Measurements from ENCODE around the gene FABP1. TPM values are rescaled to one million over a fixed set of nuclear protein-coding genes. Genes with fewer than 3 reads are reported as not detected.

FABP1 gene
- not detected for polyA plus RNA-seq (2012; ENCODE audit: missing spikeins)

DNA sequence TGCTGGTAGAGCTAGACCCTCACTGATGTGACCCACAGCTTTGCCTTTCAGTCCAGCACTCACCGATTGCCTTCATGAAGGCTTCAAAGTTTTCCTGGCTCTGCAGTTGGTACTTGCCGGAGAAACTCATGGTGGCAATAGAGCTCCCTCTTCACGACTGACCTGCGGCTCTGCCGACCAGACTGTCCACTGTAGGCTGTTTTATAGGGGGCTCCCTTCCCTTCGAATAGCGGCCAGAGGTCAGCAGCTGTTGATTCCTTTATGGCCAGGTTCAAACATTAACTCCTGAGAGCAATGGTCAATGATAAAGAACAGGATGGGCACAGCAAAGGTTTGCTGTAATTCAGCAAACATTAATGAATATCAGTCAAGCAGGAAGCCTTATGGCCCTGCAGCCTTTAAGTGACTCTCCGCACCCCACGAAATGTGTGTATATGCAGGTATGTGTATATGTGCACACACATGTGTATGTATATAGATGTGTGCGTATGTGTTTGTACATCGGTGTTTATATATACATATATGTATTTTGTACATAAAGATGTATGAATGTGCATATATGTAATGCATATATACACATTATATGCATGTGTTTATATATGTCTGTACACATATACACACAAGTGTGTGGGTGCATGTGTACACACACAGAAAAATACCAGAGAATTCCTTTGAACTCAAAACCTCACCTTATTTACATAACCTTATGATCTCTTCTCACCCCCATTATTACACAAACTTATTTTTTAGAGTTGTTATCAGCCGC, at the start of gene FABP1:
FABP1 (minus strand) TSS at position 175 of the 766 bp plus-strand sequence; CDS start at position 130, 45 bp downstream.
- DNase-seq (ENCODE audit: insufficient read length) (no peak), FAIRE-seq (no peak)
- no peak for TF ChIP-seq POLR2AphosphoS5 (IDR thresholded peaks at IDR 0.05; ENCODE audit: low read depth, low read length)
- no peak for TF ChIP-seq POLR2A (IDR thresholded peaks at IDR 0.05; ENCODE audit: low read depth, low read length)
- TF ChIP-seq TAF1 (IDR thresholded peaks at IDR 0.05; ENCODE audit: borderline replicate concordance, low read depth, low read length): no peak

- TF ChIP-seq POLR2AphosphoS5 (IDR thresholded peaks at IDR 0.05; ENCODE audit: low read depth, low read length) (no peak), POLR2A (IDR thresholded peaks at IDR 0.05; ENCODE audit: low read depth, low read length) (no peak), TAF1 (IDR thresholded peaks at IDR 0.05; ENCODE audit: borderline replicate concordance, low read depth, low read length) (no peak)
- FAIRE-seq (no peak), DNase-seq (ENCODE audit: insufficient read length) (no peak)
Measured at GRCh38 chr2:88177556-88177955, 49.7 kb upstream of the FABP1 start.

GRCh38 chr2:88176352-88176984, 48.6 kb upstream of the FABP1 start:
- TF ChIP-seq TAF1 (IDR thresholded peaks at IDR 0.05; ENCODE audit: borderline replicate concordance, low read depth, low read length): no peak
- TF ChIP-seq POLR2A (IDR thresholded peaks at IDR 0.05; ENCODE audit: low read depth, low read length): no peak
- TF ChIP-seq POLR2AphosphoS5 (IDR thresholded peaks at IDR 0.05; ENCODE audit: low read depth, low read length): no peak
- no peak for FAIRE-seq

DNA sequence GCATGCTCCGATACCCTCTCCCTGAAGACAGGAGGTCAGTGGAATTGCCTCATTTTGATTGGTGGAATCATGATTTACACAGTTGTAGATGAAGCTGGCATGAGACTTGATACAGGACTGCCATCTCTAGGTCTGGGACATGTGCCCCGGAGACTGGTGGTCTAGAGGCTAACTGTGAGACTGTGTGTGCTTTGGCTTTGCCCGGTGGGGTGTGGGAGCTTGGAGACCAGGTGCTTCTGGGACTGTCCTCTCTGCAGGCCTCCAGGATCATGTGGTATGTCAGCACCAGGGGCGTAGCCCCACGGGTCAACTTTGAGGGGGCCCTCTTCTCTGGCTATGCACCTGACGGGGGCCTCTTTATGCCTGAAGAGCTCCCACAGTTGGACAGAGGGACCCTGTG, 45.0 kb upstream of the FABP1 start:
- FAIRE-seq: no peak
- no peak for TF ChIP-seq TAF1 (IDR thresholded peaks at IDR 0.05; ENCODE audit: borderline replicate concordance, low read depth, low read length)
- no peak for TF ChIP-seq POLR2AphosphoS5 (IDR thresholded peaks at IDR 0.05; ENCODE audit: low read depth, low read length)
- TF ChIP-seq POLR2A (IDR thresholded peaks at IDR 0.05; ENCODE audit: low read depth, low read length): no peak
- DNase-seq (ENCODE audit: insufficient read length): no peak

More at GRCh38 chr2:88176352-88176984, 48.6 kb upstream of the FABP1 start:
- DNase-seq (ENCODE audit: insufficient read length): no peak

DNA sequence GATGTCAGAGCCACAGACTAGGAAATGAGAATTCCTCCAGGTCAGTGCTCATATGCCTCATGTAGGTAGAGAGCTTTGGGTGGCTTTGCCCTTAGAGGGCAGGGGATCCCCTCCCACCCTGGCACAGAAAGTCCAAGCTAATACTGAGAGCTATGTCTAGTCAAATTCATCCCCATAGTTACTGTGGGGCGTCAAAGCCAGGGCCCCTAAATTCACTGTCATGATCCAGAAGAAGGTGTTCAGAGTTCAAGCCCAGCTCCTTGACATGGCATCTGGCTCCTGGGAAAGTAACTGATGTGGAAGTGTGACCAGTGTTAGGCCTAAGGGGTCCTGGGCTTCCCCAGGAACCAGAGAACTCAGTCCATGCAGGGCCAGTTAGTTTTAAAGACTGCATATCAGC, 44.1 kb upstream of the FABP1 start:
- FAIRE-seq: no peak
- TF ChIP-seq POLR2AphosphoS5 (IDR thresholded peaks at IDR 0.05; ENCODE audit: low read depth, low read length): no peak
- TF ChIP-seq TAF1 (IDR thresholded peaks at IDR 0.05; ENCODE audit: borderline replicate concordance, low read depth, low read length): no peak
- no peak for TF ChIP-seq POLR2A (IDR thresholded peaks at IDR 0.05; ENCODE audit: low read depth, low read length)
- DNase-seq (ENCODE audit: insufficient read length): no peak

DNA sequence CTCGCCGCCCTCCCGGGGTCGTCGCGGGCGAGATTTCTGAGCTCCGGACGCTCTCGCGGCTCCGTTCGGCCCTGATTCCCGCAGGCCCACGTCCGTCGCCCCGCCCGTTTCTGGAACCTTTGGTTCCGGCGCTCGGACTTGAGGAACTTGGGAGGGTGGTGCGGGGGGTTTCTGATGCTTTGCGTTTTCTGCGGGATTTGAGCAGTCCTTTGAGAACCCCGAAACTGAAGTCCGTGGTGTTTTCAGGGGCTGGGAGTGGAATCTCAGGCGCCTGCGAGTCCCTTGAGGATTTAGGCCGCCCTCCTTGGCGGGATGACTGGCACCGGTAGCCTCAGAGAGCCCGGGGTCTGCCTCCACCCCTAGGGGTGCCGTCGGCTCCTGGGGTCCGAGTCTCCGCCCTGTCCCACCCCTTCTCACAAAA, 42.6 kb upstream of the FABP1 start:
- TF ChIP-seq TAF1 (IDR thresholded peaks at IDR 0.05; ENCODE audit: borderline replicate concordance, low read depth, low read length) (no peak), POLR2AphosphoS5 (IDR thresholded peaks at IDR 0.05; ENCODE audit: low read depth, low read length) (no peak), POLR2A (IDR thresholded peaks at IDR 0.05; ENCODE audit: low read depth, low read length) (no peak)
- FAIRE-seq: no peak
- DNase-seq (ENCODE audit: insufficient read length): no peak

DNA sequence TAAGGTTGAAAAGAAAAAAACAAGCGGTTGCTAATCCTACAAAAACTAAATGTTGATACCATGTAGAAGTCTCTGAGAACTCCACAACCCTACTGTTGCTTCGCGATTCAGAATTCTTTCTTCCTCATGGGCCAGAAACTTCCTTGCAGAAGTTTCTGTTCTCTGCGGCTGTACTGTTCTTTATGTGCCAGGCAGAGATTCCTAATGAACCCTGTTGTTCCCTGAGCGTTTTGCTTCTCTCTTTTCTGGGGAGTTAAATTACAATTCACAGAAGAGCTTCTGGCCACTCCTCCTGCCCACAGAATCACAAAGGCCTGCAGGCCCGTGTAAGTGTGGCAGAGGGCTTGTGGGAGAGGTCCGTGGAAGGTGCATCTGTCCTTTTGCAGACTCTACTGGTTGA, 40.5 kb upstream of the FABP1 start:
- TF ChIP-seq POLR2A (IDR thresholded peaks at IDR 0.05; ENCODE audit: low read depth, low read length) (no peak), TAF1 (IDR thresholded peaks at IDR 0.05; ENCODE audit: borderline replicate concordance, low read depth, low read length) (no peak), POLR2AphosphoS5 (IDR thresholded peaks at IDR 0.05; ENCODE audit: low read depth, low read length) (no peak)
- no peak for DNase-seq (ENCODE audit: insufficient read length)
- FAIRE-seq: no peak

GRCh38 chr2:88167740-88168139, 39.9 kb upstream of the FABP1 start:
- no peak for DNase-seq (ENCODE audit: insufficient read length)
- FAIRE-seq: no peak
- TF ChIP-seq POLR2AphosphoS5 (IDR thresholded peaks at IDR 0.05; ENCODE audit: low read depth, low read length) (no peak), TAF1 (IDR thresholded peaks at IDR 0.05; ENCODE audit: borderline replicate concordance, low read depth, low read length) (no peak)

- DNase-seq (ENCODE audit: insufficient read length): no peak
- FAIRE-seq: no peak
- no peak for TF ChIP-seq POLR2A (IDR thresholded peaks at IDR 0.05; ENCODE audit: low read depth, low read length)
- no peak for TF ChIP-seq POLR2AphosphoS5 (IDR thresholded peaks at IDR 0.05; ENCODE audit: low read depth, low read length)
- TF ChIP-seq TAF1 (IDR thresholded peaks at IDR 0.05; ENCODE audit: borderline replicate concordance, low read depth, low read length): no peak
Measured at GRCh38 chr2:88165332-88166003, 37.6 kb upstream of the FABP1 start.

- DNase-seq (ENCODE audit: insufficient read length): no peak
- no peak for TF ChIP-seq TAF1 (IDR thresholded peaks at IDR 0.05; ENCODE audit: borderline replicate concordance, low read depth, low read length)
- no peak for TF ChIP-seq POLR2AphosphoS5 (IDR thresholded peaks at IDR 0.05; ENCODE audit: low read depth, low read length)
- no peak for TF ChIP-seq POLR2A (IDR thresholded peaks at IDR 0.05; ENCODE audit: low read depth, low read length)
- FAIRE-seq: no peak
Measured at GRCh38 chr2:88161446-88162244, 33.8 kb upstream of the FABP1 start.

- TF ChIP-seq POLR2AphosphoS5 (IDR thresholded peaks at IDR 0.05; ENCODE audit: low read depth, low read length): no peak
- TF ChIP-seq TAF1 (IDR thresholded peaks at IDR 0.05; ENCODE audit: borderline replicate concordance, low read depth, low read length): no peak
- no peak for TF ChIP-seq POLR2A (IDR thresholded peaks at IDR 0.05; ENCODE audit: low read depth, low read length)
- DNase-seq (ENCODE audit: insufficient read length) (no peak), FAIRE-seq (no peak)
Measured at GRCh38 chr2:88160517-88160916, 32.7 kb upstream of the FABP1 start.
